Brain microvascular endothelial cell (primary cell): ENCODE measurements around the gene FAM174A.

Experiments used
- DNase-seq: peaks from one replicate; pipeline ENCODE4 v3.0.0-alpha.2; 2020
- H3K27ac ChIP-seq: fragments of 250-450 bp; sonication (Bioruptor Pico); 2 replicates; pipeline ENCODE4 v1.5.1; 2020; ENCODE audit warnings: mild to moderate bottlenecking, moderate library complexity
- H3K27me3 ChIP-seq: fragments of 250-450 bp; sonication (Bioruptor Pico); replicated peaks from 2 replicates; pipeline ENCODE4 v1.5.1; 2020; ENCODE audit warnings: mild to moderate bottlenecking
- H3K36me3 ChIP-seq: fragments of 250-450 bp; sonication (Bioruptor Pico); replicated peaks from 2 replicates; pipeline ENCODE4 v1.5.1; 2020; ENCODE audit warnings: mild to moderate bottlenecking
- H3K4me3 ChIP-seq: 2 replicates; pipeline ENCODE4 v1.5.1; 2011; ENCODE audit warnings: low read depth, mild to moderate bottlenecking, control low read depth, low read length, moderate library complexity
- in situ Hi-C: cut with HindIII; loops from 2 replicates; pipeline ENCODE4 v1.10.0; 2017; ENCODE audit warnings: low sequenced_read_pairs, low pct_ligation_motif_present
- TF ChIP-seq, protein P1 (sequence below): IDR thresholded peaks from 2 replicates; pipeline ENCODE4 v1.5.1; 2011; ENCODE audit warnings: low read depth, mild to moderate bottlenecking, moderate library complexity, low read length, control low read depth, inconsistent platforms; ENCODE audit errors: missing control alignments

Gene FAM174A

DNA sequence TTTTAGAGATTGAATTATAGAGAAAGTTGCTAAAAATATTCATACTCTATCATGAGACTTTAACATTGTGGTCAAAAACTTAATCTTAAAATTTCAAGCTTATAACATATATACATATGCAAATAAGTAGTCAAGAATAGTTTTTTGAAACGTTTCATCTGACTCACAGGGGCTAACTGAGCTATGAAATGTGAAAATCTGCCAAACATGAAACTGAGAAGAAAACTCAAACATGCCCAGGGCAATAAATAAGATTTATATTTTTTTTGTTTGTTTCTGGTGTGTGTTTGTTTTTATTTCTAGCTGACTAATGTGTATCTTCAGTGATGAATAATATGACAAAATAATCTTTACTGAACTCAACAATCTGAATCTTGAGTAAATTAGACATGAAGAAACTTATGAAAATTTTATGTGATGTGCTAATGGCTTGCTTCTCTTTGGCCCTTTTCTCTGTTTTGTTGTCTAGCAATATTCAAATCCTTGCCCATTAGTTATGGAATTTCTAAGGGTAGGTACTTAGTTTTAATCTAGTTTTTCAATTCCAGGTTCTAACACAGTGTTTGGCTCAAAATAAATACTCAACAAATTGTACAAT, 99.9 kb downstream of the FAM174A start:
- TF ChIP-seq, protein P1, sequence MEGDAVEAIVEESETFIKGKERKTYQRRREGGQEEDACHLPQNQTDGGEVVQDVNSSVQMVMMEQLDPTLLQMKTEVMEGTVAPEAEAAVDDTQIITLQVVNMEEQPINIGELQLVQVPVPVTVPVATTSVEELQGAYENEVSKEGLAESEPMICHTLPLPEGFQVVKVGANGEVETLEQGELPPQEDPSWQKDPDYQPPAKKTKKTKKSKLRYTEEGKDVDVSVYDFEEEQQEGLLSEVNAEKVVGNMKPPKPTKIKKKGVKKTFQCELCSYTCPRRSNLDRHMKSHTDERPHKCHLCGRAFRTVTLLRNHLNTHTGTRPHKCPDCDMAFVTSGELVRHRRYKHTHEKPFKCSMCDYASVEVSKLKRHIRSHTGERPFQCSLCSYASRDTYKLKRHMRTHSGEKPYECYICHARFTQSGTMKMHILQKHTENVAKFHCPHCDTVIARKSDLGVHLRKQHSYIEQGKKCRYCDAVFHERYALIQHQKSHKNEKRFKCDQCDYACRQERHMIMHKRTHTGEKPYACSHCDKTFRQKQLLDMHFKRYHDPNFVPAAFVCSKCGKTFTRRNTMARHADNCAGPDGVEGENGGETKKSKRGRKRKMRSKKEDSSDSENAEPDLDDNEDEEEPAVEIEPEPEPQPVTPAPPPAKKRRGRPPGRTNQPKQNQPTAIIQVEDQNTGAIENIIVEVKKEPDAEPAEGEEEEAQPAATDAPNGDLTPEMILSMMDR, result no peak
- in situ Hi-C loops, result no loop called here
- no peaks in the 10 kb centered on the region for H3K36me3 ChIP-seq
- H3K27me3 ChIP-seq, result no peaks in the 10 kb centered on the region
- DNase-seq, result no peak
- H3K4me3 ChIP-seq, result no peak overlapping the region
- no peak overlapping the region for H3K27ac ChIP-seq
